ENCODE results near the gene ARID3B.

Gene ARID3B

GRCh38 chr15:74603789-74604705 lies 63.0 kb downstream of the ARID3B start:
- DNase-seq (ENCODE audit: low read depth) = no peak

DNA sequence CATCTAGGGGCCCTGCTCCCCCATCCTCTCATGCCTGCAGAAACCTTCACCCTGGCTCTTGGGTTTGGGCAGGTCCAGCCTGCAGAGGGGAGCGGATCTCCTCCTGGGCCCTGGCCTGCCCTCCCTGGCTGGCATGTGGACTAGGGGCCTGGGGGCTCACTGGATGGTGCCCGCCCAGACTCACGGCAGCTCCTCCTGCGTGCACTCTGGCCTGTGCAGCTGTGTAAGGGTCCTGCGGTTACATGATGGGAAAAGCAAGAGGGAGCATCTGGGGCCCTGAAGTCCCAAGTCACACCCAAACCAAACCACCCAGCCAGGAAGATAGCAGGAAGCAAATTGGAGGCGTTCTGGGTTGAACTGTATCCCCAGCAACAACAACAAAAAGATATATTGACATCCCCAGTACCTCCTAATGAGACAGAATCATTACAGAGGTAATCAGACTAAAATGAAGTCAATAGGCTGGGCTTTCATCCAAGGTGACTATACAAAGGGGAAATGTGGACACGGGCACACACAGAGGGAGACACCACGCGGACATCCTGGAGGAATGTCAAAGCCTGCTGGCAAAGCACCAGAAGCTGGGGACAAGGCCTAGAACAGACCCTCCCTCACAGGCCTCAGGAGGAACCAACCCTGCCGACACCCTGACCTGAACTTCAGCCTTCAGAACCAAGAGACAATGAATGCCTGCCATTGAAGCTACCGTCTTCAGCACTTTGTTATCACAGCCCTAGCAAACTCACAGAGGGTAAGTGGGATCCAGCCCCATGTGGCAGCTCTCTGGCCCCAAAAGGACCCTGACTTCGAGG lies 64.2 kb downstream of the ARID3B start:
- no peak for DNase-seq (ENCODE audit: low read depth)

DNA sequence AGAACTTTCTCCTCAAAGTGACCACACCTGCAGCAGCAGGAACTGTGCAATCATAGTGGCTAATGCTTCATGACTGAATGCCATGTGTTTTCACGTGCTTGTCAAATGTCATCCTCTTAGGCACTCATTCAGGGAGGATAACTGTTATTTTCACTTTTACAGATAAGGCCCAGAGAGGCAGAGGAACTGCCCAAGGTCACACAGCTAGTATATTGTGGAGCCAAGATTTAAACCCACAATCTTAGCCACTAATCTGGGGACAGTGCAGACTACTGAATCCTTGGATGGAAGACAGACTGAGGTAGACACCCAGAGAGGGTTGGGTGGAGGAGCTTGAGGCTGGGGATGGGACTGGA lies 64.8 kb downstream of the ARID3B start:
- DNase-seq (ENCODE audit: low read depth) = no peak

- DNase-seq (ENCODE audit: low read depth) = no peak
These were observed 67.8 kb downstream of the ARID3B start for GRCh38 chr15:74608786-74609185.

DNA sequence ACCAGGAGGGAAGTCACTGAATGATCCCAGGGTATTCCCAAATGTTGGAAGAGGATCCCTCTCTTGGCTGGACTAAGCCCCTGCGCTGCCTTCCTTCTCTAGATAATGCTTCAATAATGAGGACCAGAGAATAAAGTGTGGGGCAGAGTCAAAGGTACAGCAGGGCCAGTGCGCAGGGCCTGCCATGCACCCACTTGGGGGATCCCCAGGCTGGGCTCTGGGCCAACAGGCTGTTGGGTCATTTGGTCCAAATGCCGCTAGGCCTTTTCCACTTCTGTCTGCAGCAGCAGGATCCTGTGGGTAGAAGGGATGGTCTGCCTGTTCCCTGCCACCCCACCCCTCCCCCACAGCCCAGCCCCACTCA lies 68.9 kb downstream of the ARID3B start:
- DNase-seq (ENCODE audit: low read depth) = no peak

- no peak for DNase-seq (ENCODE audit: low read depth)
These were observed 69.4 kb downstream of the ARID3B start for GRCh38 chr15:74610302-74610951.

- no peak for DNase-seq (ENCODE audit: low read depth)
These were observed 70.3 kb downstream of the ARID3B start for GRCh38 chr15:74611341-74611740.

GRCh38 chr15:74611834-74612233 lies 70.8 kb downstream of the ARID3B start:
- DNase-seq (ENCODE audit: low read depth) = no peak

GRCh38 chr15:74612677-74613076 lies 71.7 kb downstream of the ARID3B start:
- no peak for DNase-seq (ENCODE audit: low read depth)

- DNase-seq (ENCODE audit: low read depth) = no peak
These were observed 72.3 kb downstream of the ARID3B start for GRCh38 chr15:74613089-74613952.

GRCh38 chr15:74613953-74614743 lies 73.1 kb downstream of the ARID3B start:
- no peak for DNase-seq (ENCODE audit: low read depth)

DNA sequence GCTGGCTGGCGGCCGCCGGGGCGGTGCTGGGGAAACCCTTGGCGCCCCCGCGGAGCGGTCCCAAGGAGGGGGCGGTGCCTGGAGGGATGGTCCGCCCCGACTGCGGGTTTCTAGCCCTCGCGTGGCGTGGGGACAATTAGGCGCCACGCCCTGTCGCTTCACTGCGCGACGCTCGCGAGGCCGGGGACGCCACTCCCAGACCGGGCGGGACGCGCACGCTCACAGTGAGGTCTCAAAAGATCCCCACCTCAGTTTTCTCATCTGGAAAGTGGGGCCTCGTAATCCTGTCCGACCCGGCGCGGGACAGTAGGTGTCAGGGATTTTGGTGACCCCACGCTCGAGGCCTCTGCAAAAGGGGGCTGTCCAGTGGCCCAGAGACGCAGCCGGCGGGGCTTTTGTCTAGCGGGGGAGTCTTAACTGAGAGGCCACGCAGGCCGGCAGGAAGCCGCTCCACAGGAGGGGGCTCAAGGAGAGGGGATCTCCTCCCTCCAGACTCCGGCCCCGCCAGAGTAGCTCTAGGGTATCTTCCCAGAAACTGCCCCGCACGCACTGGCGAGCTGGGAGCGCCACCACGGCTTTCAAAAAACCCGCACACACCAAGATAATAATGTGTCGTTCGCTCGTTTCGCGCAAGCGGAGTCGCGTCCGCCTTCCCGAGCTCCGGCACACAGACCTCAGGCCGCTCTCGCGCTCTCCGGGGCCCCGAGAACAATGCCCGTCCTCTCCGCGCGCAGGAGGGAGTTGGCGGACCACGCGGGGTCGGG lies 73.9 kb downstream of the ARID3B start:
- DNase-seq (ENCODE audit: low read depth) = peak; percentile 69

DNA sequence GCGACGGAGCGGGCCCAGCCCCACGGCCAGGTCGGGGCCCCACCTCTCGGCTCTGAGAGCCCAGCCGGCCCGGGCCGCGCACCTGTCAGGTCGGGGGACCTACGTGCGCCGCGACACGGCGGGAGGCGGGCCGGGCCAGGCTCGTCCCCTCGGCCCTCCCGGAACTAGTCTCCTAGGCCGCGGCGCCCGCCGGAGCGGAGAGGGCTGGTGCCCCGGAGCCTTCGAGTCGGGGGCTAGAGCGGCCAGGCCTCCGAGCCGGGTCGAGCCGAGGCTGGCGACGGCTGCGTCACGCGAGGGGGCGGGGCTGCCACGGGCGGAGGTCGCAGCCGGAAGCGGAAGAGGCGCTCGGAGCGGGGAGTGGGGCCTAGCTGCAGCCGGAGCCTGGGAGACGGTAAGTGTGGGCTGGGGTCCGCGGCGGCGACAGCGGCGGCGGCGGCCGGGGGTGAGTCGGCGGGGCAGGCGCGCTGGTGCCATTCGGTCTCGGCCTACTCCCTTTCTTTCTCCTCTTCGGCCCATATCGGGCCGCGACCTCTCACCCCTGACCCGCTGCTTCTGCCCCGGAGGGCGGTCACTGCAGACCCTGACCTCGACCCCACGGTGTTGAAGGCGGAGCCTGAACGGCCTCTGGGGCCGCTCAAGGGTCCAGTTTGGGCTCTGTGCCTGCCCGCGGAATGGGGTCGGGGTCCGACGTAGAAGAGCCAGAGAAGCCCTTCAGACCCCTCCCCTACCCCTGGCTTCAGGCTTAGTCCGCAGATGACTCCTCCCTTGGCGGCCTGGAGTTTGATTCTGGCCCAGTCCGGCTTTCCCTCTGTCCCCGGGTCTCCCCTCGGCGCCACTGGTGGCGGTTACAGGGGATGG lies 74.7 kb downstream of the ARID3B start, which contains the start of gene CLK3:
Gene CLK3 (plus strand): TSS at position 329 of the 858 bp plus-strand sequence. CDS start 3,361 bp downstream, outside the sequence.
- DNase-seq (ENCODE audit: low read depth) = peak; percentile 90

DNA sequence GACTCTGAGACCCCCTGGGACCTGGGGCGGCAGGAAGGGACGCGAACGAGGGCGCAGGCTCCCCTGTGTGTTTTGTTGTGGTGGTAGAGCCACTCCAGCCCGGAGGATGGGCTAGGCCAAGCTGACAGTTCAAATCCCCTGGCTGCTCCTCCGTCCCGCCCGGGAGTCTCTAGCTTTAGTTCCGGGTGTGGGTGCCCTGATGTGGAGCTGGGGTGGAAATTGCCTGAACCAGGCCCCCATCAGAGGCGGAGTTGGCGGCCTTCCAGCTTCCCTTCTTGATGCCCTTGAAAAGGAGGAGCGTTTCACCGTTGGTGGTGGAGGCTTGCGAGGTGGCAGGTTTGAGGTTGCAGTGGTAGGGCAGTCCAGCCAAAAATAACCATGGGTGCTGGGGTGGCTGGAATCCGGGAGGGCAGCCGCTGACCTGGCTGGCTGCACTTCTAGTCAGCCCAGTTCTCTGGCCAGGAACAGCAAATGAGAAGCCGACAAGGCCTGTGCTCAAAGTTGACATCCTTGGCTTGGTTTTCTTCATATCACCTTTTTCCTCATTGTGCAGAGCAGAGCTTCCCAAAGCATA lies 75.4 kb downstream of the ARID3B start:
- DNase-seq (ENCODE audit: low read depth) = no peak

- no peak for DNase-seq (ENCODE audit: low read depth)
These were observed 76.0 kb downstream of the ARID3B start for GRCh38 chr15:74616996-74617395.

GRCh38 chr15:74618841-74619596 lies 78.0 kb downstream of the ARID3B start:
- no peak for DNase-seq (ENCODE audit: low read depth)

DNA sequence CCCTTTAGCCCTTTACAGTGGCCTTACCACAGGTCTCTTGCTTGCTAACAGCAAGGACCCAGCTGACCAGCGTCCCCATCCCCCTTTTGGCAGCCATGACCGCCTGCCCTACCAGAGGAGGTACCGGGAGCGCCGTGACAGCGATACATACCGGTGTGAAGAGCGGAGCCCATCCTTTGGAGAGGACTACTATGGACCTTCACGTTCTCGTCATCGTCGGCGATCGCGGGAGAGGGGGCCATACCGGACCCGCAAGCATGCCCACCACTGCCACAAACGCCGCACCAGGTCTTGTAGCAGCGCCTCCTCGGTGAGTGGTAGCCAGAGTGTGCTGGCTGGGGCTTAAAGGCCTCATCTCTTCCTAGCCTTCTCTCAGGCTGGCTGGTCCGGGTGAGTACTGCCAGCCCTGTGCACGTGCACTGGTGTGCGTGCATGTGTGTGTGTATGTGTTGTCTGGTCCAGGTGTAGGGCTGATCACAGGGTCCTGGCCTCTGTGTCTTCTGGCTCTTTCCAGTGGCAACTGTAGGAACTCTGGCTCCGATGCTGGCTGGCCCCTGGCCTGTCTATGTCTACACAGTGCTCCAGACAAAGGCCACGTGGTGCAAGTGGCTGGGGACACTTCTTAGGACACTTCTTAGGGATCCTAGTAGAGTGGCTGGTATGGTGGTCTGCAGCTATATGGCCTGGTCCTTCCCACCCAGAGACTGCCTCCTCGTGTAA lies 79.1 kb downstream of the ARID3B start:
- DNase-seq (ENCODE audit: low read depth) = no peak

All from stimulated activated CD8-positive, alpha-beta memory T cell treated with anti-CD3 and anti-CD28 coated beads, Interleukin-7, amount 100 ng/mL, for 24 hours (primary cell).